HG03469 (cell line): ENCODE measurements around the gene CAPN5.
"Not testable (repeated sequence)": the region's sequence is repeated elsewhere in the genome, so short reads cannot be mapped to it uniquely, and the experiment has no call there.

Experiments
- ATAC-seq: cut with Tn5 transposase; IDR thresholded peaks from one replicate; pipeline ENCODE4 v1.9.1; 2021; ENCODE audit warnings: mild to moderate bottlenecking, moderate library complexity, moderate number of reproducible peaks; ENCODE audit not compliant: unreplicated experiment

Gene CAPN5

GRCh38 chr11:77042111-77042726, 24.6 kb upstream of the CAPN5 start:
- ATAC-seq = no peak

GRCh38 chr11:77044356-77044755, 22.4 kb upstream of the CAPN5 start:
- ATAC-seq = no peak

GRCh38 chr11:77044886-77045285, 21.9 kb upstream of the CAPN5 start:
- no peak for ATAC-seq

GRCh38 chr11:77046060-77046501, 20.7 kb upstream of the CAPN5 start:
- ATAC-seq = no peak

GRCh38 chr11:77047007-77047927, 19.5 kb upstream of the CAPN5 start:
- ATAC-seq = peak; percentile 56

- not testable (repeated sequence) for ATAC-seq
Observed at GRCh38 chr11:77047928-77048446, 18.8 kb upstream of the CAPN5 start.

- no peak for ATAC-seq
Observed at GRCh38 chr11:77049026-77049425, 17.7 kb upstream of the CAPN5 start.

GRCh38 chr11:77051511-77051910, 15.3 kb upstream of the CAPN5 start:
- no peak for ATAC-seq

- no peak for ATAC-seq
Observed at GRCh38 chr11:77052518-77052917, 14.3 kb upstream of the CAPN5 start.

GRCh38 chr11:77053217-77054015, 13.4 kb upstream of the CAPN5 start:
- no peak for ATAC-seq

- no peak for ATAC-seq
Observed at GRCh38 chr11:77054084-77054483, 12.7 kb upstream of the CAPN5 start.

GRCh38 chr11:77055101-77055561, 11.6 kb upstream of the CAPN5 start:
- ATAC-seq = no peak

- ATAC-seq = no peak
Observed at GRCh38 chr11:77055913-77056312, 10.9 kb upstream of the CAPN5 start.

- no peak for ATAC-seq
Observed at GRCh38 chr11:77056814-77057402, 9.9 kb upstream of the CAPN5 start.

- no peak for ATAC-seq
Observed at GRCh38 chr11:77057938-77058474, 8.8 kb upstream of the CAPN5 start.

GRCh38 chr11:77058900-77059299, 7.9 kb upstream of the CAPN5 start:
- ATAC-seq = no peak

GRCh38 chr11:77059806-77060205, 7.0 kb upstream of the CAPN5 start:
- ATAC-seq = no peak

- no peak for ATAC-seq
Observed at GRCh38 chr11:77060234-77060633, 6.5 kb upstream of the CAPN5 start.

- not testable (repeated sequence) for ATAC-seq
Observed at GRCh38 chr11:77061258-77061657, 5.5 kb upstream of the CAPN5 start.

- no peak for ATAC-seq
Observed at GRCh38 chr11:77062924-77063323, 3.8 kb upstream of the CAPN5 start.
